ENCODE data around the gene GPR173. TPM values are rescaled to one million over a fixed set of nuclear protein-coding genes. Genes with fewer than 3 reads are reported as not detected.

Gene GPR173
- total RNA-seq, 1 donor, result 3.9 TPM

- TF ChIP-seq, protein P1, sequence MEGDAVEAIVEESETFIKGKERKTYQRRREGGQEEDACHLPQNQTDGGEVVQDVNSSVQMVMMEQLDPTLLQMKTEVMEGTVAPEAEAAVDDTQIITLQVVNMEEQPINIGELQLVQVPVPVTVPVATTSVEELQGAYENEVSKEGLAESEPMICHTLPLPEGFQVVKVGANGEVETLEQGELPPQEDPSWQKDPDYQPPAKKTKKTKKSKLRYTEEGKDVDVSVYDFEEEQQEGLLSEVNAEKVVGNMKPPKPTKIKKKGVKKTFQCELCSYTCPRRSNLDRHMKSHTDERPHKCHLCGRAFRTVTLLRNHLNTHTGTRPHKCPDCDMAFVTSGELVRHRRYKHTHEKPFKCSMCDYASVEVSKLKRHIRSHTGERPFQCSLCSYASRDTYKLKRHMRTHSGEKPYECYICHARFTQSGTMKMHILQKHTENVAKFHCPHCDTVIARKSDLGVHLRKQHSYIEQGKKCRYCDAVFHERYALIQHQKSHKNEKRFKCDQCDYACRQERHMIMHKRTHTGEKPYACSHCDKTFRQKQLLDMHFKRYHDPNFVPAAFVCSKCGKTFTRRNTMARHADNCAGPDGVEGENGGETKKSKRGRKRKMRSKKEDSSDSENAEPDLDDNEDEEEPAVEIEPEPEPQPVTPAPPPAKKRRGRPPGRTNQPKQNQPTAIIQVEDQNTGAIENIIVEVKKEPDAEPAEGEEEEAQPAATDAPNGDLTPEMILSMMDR (IDR thresholded peaks at IDR 0.05; ENCODE audit: insufficient read depth, low read depth, low read length), result no peak
- H3K4me3 ChIP-seq (ENCODE audit: low read depth, low read length), result peak overlapping the region; percentile 75
- no peak for DNase-seq (ENCODE audit: low read depth)
Measured at GRCh38 chrX:53094582-53094905, 46.0 kb downstream of the GPR173 start.

GRCh38 chrX:53095796-53096195 lies 47.2 kb downstream of the GPR173 start:
- no peak overlapping the region for H3K4me3 ChIP-seq (ENCODE audit: low read depth, low read length)
- DNase-seq (ENCODE audit: low read depth), result no peak
- TF ChIP-seq, protein P1 (IDR thresholded peaks at IDR 0.05; ENCODE audit: insufficient read depth, low read depth, low read length), result no peak

- no peak overlapping the region for H3K4me3 ChIP-seq (ENCODE audit: low read depth, low read length)
- DNase-seq (ENCODE audit: low read depth), result no peak
- TF ChIP-seq, protein P1 (IDR thresholded peaks at IDR 0.05; ENCODE audit: insufficient read depth, low read depth, low read length), result no peak
Measured at GRCh38 chrX:53114864-53115549, 66.4 kb downstream of the GPR173 start.

- DNase-seq (ENCODE audit: low read depth), result no peak
- no peak overlapping the region for H3K4me3 ChIP-seq (ENCODE audit: low read depth, low read length)
Measured at GRCh38 chrX:53115550-53115874, 66.9 kb downstream of the GPR173 start.

DNA sequence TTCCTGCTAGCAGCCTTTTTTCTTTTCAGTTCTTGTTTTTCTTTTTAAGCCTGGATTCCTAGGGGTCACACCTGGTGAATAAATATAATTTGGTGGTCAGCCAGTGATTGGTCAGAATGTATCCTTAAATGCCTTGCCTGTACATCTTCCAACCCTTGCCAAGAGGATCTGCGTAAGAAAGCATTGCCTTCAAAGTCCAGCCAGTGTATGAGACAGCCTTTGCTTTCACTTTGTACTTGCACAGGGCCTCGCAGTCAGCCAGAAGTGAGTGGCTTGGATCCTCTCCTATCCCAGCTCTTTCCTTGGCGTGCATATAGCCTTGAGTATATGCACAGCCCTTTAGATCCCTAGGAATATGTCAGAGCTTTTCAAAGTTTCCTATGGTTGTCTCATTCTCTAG lies 67.5 kb downstream of the GPR173 start:
- no peak overlapping the region for H3K4me3 ChIP-seq (ENCODE audit: low read depth, low read length)
- peak; percentile 83 for DNase-seq (ENCODE audit: low read depth)
- TF ChIP-seq, protein P1 (IDR thresholded peaks at IDR 0.05; ENCODE audit: insufficient read depth, low read depth, low read length), result no peak

More at GRCh38 chrX:53115550-53115874, 66.9 kb downstream of the GPR173 start:
- TF ChIP-seq, protein P1 (IDR thresholded peaks at IDR 0.05; ENCODE audit: insufficient read depth, low read depth, low read length), result no peak

- no peak overlapping the region for H3K4me3 ChIP-seq (ENCODE audit: low read depth, low read length)
- TF ChIP-seq, protein P1 (IDR thresholded peaks at IDR 0.05; ENCODE audit: insufficient read depth, low read depth, low read length), result no peak
- DNase-seq (ENCODE audit: low read depth), result no peak
Measured at GRCh38 chrX:53122013-53122412, 73.4 kb downstream of the GPR173 start.

DNA sequence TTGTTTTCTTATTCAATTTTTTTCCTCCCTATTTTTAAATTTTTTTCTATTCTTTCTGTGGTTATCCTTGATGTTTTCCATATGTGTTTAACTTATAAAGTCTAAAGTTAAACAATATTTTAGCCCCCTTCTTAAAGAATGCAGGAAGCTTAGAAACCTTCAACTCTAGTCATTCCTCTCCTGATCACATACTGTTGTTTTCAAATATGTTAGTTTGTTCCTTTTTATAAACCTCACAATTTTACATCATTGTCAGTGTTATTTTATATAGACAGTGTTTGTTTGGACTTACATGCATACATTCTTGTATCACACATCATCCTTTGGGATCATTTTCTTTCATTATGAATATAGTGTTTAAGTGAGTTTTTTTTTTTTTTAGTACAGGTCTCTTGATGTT lies 76.9 kb downstream of the GPR173 start:
- peak; percentile 17 for DNase-seq (ENCODE audit: low read depth)
- TF ChIP-seq, protein P1 (IDR thresholded peaks at IDR 0.05; ENCODE audit: insufficient read depth, low read depth, low read length), result no peak

More for the DNA sequence above, 76.9 kb downstream of the GPR173 start:
- no peak overlapping the region for H3K4me3 ChIP-seq (ENCODE audit: low read depth, low read length)
